ENCODE data around the gene SLC16A4.
"Not testable (repeated sequence)": the region's sequence is repeated elsewhere in the genome, so short reads cannot be mapped to it uniquely, and the experiment has no call there.

SLC16A4 gene

DNA sequence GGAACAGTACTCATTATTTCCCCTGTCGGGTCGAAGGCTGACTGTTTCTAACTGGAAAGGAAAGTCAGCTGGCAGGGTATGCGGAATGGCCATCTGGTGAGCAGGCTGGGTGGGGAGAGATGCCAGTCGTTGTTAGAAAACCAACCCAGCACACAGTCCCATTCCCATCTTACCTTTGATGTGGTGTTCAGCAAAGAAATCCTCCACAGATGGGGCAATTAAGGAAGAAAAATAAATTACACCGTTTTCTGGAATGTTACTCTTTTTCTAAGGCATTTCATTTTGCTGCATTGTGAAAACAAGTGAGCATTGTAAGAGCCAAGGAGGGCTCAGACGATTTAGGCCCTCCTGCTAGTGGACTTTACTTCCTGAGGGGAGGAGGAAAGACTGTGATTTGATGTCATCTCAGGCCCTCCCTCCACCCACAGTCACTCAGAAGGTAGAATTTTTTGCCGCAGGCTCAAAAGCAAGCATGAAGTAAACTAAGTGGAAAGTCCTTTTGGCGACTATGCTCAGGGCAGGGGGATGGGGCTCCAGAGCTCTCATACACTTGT, at the start of gene SLC16A4:
TSS of gene SLC16A4 (minus strand) at position 335 of the 554 bp plus-strand sequence. CDS start 1,703 bp downstream, outside the sequence.
- peak; percentile 54 for DNase-seq

DNA sequence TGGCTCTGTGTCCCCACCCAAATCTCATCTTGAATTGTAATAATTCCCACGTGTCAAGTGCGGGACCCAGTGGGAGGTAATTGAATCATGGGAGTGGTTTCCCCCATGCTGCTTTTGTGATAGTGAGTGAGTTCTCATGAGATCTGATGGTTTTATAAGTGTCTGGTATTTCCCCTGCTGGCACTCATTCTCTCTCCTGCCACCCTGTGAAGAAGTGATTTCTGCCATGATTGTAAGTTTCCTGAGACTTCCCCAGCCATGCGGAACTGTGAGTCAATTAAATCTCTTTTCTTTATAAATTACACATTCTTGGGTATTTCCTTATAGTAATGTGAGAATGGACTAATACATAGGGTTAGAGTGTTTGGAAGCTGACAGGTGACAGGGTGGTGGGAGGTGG, 49.0 kb upstream of the SLC16A4 start:
- DNase-seq: not testable (repeated sequence)

- DNase-seq: no peak
Measured at GRCh38 chr1:110438893-110439292, 48.1 kb upstream of the SLC16A4 start.

GRCh38 chr1:110437645-110438299, 46.9 kb upstream of the SLC16A4 start:
- not testable (repeated sequence) for DNase-seq

DNA sequence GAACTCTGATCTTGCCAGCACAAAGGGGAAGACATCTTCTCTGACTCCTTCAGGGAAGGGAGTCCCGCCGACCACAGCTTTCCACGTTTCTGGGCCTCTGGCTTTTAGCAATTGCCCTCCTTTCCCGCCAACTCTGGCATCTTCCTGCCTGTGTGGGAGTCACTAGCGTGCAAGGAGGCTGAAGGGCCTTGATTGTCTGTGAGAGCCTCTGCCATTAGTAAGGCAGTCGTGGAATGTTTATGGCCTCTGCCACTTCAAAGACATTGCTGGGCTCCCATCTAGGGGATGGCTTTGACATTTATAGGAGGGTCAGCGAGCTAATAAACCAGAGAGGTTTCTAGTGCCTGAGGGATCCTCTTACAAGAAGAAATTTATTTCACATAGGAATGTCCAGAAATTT, 45.8 kb upstream of the SLC16A4 start:
- no peak for DNase-seq

DNA sequence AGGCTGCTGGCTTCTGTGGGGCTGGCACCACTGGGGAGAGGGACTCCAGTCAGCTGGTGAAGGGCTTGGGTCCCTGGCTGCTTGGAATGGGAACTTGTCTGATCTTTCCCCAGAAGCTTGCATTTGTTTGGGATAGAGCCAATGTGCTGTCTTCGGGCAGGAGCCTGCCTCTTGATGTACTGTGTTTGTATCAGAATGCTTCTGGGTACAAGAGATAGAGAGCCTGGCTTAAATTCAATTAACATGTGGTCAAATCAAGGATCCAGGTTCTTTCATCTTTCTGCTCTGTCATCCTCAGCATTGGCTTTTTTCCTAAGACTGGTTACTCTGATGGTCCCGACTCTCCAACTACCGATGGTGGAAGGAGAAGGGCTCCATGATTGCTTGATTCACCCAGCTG, 44.1 kb upstream of the SLC16A4 start:
- no peak for DNase-seq

- DNase-seq: no peak
Measured at GRCh38 chr1:110433803-110434202, 43.0 kb upstream of the SLC16A4 start.

- DNase-seq: no peak
Measured at GRCh38 chr1:110433213-110433612, 42.4 kb upstream of the SLC16A4 start.

DNA sequence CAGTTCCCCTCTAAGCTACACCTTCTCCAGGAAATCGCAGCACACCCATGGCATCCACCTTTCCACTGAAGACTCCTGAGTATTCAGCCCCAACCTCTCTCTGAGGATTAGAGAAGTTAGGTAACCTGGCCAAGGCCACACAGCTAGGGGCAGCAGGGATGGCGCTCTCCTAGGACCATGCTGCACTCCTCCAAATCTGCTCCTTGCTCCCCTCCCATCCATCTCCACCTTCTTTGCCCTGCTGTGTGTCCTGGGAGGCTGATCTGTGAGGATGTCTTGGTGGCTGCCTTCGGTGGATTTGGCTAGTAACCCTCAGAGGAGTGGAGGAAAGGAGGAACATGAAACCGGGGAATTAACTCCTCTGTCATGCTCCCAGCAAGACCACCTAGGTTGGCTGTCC, 40.1 kb upstream of the SLC16A4 start:
- DNase-seq: no peak

DNA sequence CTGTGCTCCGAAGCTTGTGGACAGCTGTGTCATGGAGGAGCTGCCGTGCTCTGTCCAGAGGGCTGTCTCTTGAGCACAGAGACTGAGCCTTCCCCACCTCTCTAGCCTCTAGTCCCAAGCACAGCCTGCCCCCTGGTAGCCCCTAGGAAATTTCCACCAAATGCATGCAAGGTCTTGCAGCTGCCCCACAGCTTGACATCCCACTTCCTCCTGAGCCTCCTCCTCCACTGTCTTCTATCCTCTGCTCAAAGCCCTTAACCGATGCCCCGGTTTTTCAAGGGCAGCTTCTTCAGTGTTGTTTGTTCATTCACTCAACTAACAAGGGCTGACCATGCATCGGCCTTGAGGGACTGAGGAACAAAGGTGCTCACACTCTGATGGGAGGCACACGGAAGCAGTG, 39.5 kb upstream of the SLC16A4 start:
- DNase-seq: no peak

DNA sequence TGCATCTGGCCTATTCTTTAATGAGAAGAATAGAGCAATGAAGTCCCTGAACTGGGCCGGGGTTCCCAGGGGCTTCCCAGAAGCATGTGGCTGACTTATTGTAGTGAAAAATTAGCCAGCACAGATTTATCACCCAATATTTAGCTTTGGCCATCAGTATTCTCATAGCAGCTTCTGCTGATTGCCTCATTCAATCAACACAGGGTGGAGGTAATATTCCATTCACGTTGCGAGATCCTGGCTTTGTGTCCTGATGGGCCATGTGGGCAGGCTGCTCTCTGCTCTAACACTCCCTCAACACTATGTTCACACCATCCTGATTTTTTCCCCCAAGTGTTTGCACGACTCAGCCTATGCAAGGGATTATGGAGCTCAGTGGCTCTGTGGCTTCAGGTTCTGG, 38.1 kb upstream of the SLC16A4 start:
- no peak for DNase-seq

- DNase-seq: no peak
Measured at GRCh38 chr1:110426854-110427253, 36.0 kb upstream of the SLC16A4 start.

DNA sequence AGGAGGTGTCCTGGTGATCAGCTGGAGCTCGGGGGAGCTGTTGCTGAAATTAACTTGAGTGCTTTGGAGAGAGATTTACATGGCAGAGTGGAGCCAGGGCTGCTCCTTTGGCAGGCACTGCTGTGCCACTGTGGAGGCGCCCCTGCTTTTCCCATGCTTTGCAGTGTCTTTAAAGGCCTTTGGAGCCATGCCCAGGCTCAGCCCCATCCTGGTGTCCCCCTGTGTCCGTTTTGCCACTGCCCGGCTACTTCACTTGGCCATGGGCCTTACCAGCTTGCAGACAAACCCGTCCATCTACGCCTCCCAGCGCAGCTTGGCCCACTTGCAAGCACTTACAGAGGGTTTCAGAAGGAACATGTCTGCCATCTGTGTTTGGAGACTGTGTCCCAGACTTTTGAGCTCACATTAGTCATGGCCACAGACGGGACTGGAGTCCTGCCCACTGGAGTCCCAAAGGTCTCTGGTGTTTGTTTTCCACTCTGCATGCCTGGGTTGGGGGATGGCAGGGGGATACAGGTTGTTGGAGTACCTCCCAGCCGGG, 34.9 kb upstream of the SLC16A4 start:
- no peak for DNase-seq

DNA sequence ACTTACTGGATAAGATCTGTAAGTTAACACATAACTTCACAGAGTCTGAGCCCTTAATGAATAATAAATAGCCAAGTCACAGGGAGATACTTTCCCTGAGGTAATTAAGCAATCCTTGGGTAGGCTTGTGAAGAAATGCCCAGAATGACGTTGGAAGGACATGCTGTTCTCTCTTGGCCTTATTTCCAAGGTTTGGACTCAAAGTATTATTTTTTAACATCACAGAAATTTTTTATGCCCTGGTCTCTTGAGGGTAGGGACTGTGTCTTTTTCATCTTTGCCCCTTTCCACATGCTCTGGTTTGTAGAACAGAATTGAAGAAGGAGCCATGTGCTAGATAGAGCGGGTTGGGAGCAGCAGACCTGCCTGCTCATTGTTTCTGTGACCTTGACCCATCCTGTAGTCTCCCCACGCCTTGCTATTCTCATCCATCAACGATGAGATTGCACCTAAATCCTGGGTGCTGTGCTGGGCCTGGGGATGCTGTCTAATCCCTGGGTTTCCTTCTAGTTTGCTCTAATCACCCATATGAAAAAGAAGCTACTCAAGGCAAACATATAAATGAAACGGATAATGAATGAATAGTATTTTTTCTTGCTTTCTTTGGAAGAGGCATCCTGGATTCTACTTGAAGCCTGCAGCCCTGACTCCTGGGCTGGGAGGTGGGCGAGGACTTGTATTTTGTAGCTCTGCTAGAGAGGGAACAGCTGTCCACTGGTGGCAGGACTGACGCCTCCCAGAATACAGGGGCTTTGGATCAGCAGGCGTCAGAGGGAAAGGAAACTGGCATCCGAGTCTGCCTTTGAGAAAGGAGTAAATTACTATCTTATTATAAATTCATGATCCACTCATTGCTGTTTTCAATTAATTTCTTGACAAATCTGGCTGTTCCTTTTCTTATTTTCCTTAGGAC, 34.1 kb upstream of the SLC16A4 start:
- DNase-seq: no peak

GRCh38 chr1:110420874-110421793, 30.3 kb upstream of the SLC16A4 start:
- no peak for DNase-seq

GRCh38 chr1:110420023-110420662, 29.3 kb upstream of the SLC16A4 start:
- DNase-seq: no peak

GRCh38 chr1:110418729-110419128, 27.9 kb upstream of the SLC16A4 start:
- DNase-seq: no peak

GRCh38 chr1:110413045-110413444, 22.2 kb upstream of the SLC16A4 start:
- not testable (repeated sequence) for DNase-seq

DNA sequence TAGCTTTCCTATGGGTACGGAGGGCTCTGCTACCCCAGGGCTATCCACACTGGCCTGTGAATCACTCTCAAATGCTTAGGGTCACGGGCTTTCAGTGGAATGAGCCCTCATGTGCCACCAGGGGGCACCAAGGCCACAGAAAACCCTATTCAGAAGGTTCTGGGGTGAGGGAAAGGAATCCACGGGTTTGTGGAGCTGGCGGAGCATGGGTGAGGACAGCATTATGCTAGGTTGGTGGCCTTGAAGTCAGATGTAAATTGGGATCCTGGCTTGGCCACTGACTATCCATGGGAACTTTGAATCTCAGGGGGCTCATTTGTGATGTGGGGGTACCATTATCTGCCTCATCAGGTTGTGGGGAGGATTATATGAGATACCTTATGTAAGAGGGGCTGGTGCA, 21.8 kb upstream of the SLC16A4 start:
- peak; percentile 40 for DNase-seq

DNA sequence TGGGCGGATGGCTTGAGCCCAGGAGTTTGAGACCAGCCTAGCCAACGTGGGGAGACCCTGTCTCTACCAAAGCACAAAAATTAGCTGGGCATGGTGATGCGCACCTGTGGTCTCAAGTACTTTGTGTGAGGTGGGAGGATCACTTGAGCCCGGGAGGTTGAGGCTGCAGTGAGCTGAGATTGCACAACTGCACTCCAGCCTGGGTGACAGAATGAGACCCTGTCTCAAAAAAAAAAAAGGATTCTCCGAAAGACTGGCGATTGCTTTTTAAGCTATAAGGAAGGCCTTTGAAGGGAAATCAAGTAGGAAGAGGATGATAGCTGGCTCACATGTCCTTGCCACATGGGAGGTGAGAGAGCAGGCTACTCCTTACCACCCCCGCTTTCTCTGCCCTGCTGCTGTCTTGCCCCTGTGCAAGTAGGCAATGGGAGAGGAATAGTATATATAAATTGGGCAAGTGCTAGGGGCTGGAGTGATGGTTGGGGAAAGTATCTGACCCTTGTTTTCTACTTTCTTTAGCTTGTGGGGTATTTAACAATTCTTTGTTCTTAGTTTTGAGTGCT, 20.4 kb upstream of the SLC16A4 start:
- DNase-seq: no peak

- no peak for DNase-seq
Measured at GRCh38 chr1:110409316-110409715, 18.5 kb upstream of the SLC16A4 start.

DNA sequence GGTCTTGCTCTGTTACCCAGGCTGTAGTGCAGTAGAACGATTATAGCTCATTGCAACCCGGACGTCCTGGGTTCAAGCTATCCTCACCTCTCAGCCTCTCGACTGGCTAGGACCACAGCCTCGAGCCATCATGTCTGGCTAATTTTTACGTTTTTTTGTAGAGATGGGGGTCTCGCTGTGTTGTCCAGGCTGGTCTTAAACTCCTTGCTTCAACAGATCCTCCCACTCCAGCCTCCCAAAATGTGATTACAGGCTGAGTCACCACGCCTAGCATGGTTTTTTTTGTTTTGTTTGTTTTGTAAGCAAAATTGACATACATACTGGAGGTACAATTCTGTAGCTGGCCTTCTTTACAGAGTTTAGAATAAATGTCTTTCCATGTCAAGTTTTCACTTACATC, 17.7 kb upstream of the SLC16A4 start:
- DNase-seq: no peak
